CD4-positive, alpha-beta T cell treated with Interleukin-2 at 100 ng/mL for 4 hours (primary cell): ENCODE measurements around the gene ANKH.
"Not testable (repeated sequence)": the region's sequence is repeated elsewhere in the genome, so short reads cannot be mapped to it uniquely, and the experiment has no call there.

Source experiments
- DNase-seq: peaks from one replicate; pipeline ENCODE4 v3.0.0-alpha.2; 2020; ENCODE audit warnings: low spot score

The ANKH gene

GRCh38 chr5:14871214-14872069, at the start of gene ANKH:
TSS of gene ANKH (minus strand) at chr5:14871778. CDS start at chr5:14871447, 331 bp downstream.
- DNase-seq: peak; percentile 82

- no peak for DNase-seq
Measured at GRCh38 chr5:14920121-14920520, 48.5 kb upstream of the ANKH start.

- DNase-seq: not testable (repeated sequence)
Measured at GRCh38 chr5:14919106-14919505, 47.5 kb upstream of the ANKH start.

- no peak for DNase-seq
Measured at GRCh38 chr5:14917719-14918118, 46.1 kb upstream of the ANKH start.

GRCh38 chr5:14915291-14915952, 43.8 kb upstream of the ANKH start:
- DNase-seq: no peak

GRCh38 chr5:14914623-14915260, 43.2 kb upstream of the ANKH start:
- no peak for DNase-seq

GRCh38 chr5:14914193-14914592, 42.6 kb upstream of the ANKH start:
- DNase-seq: no peak

- DNase-seq: no peak
Measured at GRCh38 chr5:14913096-14913495, 41.5 kb upstream of the ANKH start.

GRCh38 chr5:14912206-14912605, 40.6 kb upstream of the ANKH start:
- no peak for DNase-seq

GRCh38 chr5:14909369-14909768, 37.8 kb upstream of the ANKH start:
- no peak for DNase-seq

GRCh38 chr5:14908172-14908571, 36.6 kb upstream of the ANKH start:
- DNase-seq: no peak

- DNase-seq: no peak
Measured at GRCh38 chr5:14906628-14907027, 35.0 kb upstream of the ANKH start.

GRCh38 chr5:14902826-14903560, 31.4 kb upstream of the ANKH start:
- DNase-seq: no peak

GRCh38 chr5:14901462-14902051, 30.0 kb upstream of the ANKH start:
- no peak for DNase-seq

GRCh38 chr5:14900693-14901461, 29.3 kb upstream of the ANKH start:
- no peak for DNase-seq

GRCh38 chr5:14896131-14896530, 24.6 kb upstream of the ANKH start:
- DNase-seq: no peak

- no peak for DNase-seq
Measured at GRCh38 chr5:14895301-14895700, 23.7 kb upstream of the ANKH start.

- no peak for DNase-seq
Measured at GRCh38 chr5:14894748-14895147, 23.2 kb upstream of the ANKH start.

GRCh38 chr5:14893381-14893780, 21.8 kb upstream of the ANKH start:
- DNase-seq: no peak

- DNase-seq: no peak
Measured at GRCh38 chr5:14890846-14891245, 19.3 kb upstream of the ANKH start.

GRCh38 chr5:14884062-14884612, 12.6 kb upstream of the ANKH start:
- DNase-seq: no peak
